NCI-H524 (cell line): ENCODE measurements around the gene MAT2B.

ENCODE experiments used
- DNase-seq, 2 experiments: peaks; one replicate each; lab custom pipeline; 2025; lab: John Stamatoyannopoulos, UW

Gene MAT2B

DNA sequence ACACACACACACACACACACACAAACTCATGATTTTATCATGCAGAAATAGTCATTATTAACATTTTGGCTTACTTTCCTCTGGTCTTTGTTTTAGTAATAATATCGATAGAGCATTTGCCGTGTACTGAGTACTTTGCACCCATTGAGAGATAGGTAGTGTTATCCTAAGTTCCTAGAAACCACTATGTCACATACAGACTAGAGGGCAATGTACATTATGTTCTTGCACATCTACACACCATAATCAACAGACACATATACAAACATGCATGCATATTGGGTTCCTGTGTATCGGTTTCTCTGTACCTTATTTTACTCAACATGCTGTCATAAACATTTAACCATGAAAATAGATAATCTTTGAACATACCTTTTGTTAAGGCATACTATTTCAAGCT is 45.7 kb downstream of the MAT2B start:
- DNase-seq = no peak

DNA sequence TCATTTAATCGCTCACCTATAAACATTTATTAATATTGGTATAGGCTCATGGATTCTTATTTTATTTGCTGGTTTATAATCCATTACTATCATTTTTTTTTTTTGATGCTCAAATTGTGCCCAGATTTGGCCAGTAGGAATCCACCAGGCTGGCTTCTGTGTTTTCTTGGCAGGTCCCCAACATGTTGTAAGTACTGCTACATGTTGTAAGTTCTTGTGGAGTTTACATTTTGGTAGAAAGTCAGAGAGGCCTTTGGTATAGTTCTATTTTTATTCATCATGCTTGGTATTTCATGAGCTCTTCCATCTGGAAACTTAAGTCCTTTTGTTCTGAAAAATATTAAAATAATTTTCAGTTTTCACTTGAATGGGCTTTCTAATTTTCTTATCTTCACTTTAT is 47.1 kb downstream of the MAT2B start:
- DNase-seq = no peak

DNA sequence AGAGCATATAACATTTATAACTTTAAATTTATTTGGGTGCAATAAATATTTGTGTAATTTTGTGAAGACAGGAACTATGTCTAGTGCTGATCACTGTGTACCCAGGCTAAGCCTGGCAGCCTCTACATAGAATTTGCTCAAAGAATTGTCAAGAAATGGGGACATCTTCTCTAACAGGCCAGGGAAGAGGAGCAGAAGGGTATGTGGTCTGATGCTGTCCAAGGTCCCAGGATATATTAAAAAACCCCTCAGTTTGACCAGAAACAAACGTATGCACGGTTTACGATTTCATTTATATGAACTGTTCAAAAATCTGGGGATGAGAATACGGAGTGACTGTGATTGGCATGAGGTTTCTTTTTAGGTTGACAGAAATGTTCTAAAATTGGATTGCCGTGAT is 55.9 kb downstream of the MAT2B start:
- DNase-seq = no peak

DNA sequence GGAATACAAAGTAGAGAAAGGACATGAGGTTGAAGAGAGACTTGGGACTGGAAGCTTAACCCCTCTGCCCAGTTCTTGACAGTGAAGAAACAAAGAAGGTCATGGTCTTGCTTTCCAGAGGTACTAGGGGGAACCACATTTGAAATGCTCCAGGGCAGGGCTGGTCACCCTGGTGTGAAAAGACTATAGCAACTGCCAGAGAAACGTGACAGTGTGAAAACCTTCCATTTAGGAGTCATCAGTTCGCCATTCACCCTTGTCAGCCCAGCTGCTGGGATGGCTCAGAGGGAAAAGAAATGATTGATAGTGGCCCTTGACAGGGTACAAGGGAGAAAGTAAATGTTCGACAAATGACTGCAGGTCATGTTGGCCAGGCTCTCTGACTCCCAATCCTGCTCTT is 56.7 kb downstream of the MAT2B start:
- DNase-seq = no peak

DNA sequence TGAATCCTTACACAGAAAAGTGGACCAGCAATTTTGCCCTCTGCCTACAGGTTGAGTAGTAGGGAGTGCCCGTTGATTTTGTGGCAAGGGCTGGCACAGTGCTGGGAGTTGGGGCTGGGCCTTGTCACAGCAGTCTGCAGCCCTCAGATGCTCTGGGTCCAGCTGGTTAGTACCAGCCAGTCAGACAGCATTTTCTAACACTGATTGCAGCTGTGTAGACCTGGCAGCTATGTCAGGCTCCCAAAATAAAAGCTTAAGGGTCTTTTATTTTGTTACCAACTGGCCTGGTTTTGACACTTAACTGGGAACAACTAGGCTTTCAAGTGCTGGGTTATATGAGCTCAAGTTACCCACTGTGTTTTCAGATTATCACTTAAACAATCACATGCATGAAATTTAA is 57.7 kb downstream of the MAT2B start:
- DNase-seq = peak; percentile 45 to 80

DNA sequence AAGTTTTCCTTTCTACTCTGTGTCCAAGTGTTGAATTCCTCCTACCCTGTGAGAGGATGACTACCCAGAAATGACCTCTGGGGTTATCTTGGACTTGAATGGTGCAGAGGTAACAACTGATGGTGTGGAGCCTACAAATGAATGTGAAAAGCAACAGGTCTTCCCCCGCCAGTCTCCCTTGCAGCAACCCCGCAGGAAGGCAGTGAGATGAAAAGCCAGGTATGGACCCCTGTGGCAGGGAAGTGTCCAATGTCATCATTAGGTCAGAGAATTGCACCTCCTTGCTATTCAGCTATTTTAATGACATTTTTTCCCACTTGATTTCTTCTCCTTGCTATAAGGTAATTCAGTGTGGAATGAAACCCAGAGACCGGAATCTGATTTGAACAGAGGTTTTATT is 58.5 kb downstream of the MAT2B start:
- DNase-seq = no peak

DNA sequence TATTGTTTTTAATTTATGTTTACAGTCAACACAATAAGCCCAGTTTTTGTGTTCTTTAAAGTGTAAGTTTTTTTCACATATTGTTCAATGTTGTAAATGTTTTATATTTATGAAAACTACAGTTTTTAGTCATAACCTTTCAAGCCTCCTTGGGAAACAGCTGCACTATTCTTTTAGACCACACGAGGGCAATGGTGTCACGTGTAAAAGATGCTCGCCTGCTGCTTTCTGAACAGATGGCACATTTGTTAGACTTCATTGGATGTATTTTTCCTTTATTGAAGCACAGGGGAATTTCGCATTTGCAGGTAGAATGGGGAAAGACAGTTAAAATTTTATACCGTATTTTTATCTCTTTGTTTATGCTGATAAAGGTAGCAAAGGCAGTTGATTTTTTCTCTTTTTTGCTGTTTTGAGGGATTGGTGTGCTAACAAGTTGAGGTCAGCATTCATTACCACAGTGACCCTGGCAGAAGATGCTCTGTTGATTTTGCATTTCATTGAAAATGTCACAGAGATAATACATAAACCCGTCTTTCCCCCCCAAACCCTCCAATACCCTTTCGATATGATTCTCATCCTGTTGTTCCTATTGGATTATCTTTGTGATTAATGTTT is 59.0 kb downstream of the MAT2B start:
- DNase-seq = peak; percentile 52 to 75

DNA sequence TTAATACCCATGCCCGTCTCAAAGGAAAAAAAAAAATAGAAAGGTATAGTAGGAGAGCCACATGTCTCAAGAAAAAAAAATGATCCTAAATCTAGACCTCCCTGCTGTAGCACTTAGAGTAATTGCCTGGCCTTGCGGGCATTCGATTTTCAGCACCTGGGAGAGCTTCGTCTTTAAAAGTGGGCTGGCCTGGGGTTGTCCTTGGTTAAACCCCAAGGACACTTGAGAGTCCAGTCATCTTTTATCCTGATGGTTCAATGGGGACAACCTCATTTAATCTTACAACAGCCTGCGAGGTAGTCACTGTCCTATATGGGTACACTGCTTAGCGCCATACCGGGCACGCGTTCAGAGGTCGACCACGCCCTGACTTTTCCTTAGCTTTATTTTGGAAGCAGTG is 60.1 kb downstream of the MAT2B start:
- peak in 1 of 2 experiments; percentile 46 for DNase-seq

DNA sequence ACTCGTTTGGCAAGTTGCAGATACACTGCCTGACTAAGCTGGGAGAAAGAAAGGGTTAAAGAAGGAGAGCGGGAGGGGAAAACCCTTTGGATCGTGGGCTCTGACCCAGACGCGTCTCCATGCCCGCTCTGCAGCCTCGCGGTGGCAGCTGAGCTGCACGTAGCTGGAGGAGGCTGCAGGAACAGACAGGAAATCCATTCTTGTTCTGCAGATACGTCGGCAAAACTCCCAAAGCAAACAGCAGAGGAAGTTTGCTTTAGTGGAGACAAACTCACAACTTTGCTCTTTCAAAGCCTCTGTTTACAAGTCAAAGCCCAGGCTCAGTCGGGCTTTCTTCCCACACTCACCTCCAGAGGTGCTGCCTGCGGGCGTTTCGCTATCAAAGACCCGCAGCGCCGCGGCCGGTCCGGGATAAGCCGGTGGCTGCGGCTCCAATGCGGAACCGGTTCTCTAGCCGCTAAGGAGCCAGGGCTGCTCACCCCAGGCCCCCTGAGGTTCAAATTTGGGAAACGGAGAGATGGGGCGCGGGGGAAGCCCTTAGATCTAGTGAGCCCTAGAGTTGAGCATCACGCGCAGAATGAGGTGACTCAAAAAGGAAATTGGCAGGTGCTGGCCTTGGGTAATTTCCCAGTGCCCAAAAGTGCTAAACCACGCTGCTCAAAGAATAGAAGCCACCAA is 60.7 kb downstream of the MAT2B start:
- peak in 1 of 2 experiments; percentile 56 for DNase-seq

DNA sequence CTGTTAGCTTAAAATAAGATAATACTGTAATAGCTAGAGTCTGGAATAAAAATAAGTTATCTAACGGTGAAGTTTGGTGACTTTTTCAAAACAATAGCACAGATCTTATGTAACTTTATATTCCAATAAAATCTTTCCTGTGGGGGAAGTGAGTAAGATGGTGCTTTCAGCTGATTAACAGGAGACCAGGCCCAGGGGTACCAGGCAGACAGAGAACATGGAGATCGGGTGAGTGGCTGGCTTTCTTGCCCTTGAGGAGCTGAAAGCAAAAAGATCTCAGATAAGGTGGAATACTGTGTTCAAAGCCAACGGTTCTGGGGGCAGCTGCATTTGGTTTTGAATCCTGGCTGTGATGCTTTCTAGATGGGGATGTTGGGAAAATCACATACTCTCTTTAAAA is 61.3 kb downstream of the MAT2B start:
- DNase-seq = no peak

DNA sequence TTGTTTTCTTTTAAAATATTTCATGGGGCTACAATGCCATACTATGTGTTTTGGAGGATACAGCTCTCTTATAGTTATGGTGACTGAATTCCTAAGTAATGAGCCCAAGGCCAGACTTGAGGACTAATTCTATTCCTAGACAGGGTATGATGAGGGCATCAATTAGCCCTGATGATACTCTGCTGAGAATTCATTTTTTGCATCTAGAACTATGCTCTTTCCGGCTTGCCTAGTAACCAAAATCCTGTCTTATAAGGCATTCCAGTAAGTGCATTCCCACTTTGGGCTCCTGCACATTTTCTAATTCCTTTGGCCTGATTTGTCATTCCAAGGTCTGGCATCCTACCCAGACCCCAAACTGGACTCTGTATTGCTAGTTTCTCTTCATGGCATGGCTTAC is 62.4 kb downstream of the MAT2B start:
- no peak for DNase-seq
